T-helper 1 cell (primary cell): ENCODE results near the gene BEAN1.
"Not testable (repeated sequence)": the region's sequence is repeated elsewhere in the genome, so short reads cannot be mapped to it uniquely, and the experiment has no call there.

Experiments used
- DNase-seq, 5 donors: peaks; one replicate each; pipeline ENCODE4 v3.0.0-alpha.2; 2012 to 2020

Gene BEAN1

DNA sequence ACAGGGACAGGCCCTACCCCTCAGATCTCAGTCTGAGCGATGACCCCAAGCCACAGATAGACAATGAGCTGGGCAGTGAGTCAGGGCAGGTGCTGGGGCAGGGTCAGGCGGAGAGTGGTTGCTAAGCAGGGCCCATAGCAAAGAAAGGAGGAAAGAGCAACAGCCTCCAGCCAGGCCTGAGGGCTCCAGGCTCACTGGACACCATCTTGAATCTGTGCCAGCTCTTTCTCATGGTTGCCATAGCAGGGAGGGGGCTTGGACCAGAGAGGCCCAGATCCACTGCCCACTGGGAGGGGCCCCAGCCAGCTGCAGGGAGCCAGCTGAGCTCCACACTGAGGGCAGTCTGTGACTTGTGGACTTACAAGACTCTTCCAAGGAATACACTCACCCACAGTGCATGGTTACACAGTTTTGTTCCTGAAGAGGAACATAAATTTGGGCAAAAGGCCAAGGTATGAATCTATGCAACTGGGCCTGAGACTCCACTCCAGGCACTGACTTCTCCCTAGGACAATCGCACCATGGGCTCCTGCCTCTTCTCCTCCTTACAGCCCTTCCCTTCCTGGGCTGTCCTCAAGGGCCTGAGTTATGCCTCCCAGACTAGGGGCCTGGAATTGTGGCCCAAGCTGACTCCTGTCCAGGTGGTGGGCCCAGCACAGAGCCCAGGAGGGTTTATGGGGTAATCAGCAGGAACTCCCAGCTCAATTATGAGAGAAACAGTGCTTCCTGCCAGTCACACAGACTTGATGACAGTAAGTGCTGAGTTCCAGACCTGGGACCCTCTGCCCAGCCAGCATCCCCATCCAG lies 59.9 kb downstream of the BEAN1 start:
- DNase-seq, result no peak

- DNase-seq, result no peak
Measured at GRCh38 chr16:66487580-66488275, 60.6 kb downstream of the BEAN1 start.

DNA sequence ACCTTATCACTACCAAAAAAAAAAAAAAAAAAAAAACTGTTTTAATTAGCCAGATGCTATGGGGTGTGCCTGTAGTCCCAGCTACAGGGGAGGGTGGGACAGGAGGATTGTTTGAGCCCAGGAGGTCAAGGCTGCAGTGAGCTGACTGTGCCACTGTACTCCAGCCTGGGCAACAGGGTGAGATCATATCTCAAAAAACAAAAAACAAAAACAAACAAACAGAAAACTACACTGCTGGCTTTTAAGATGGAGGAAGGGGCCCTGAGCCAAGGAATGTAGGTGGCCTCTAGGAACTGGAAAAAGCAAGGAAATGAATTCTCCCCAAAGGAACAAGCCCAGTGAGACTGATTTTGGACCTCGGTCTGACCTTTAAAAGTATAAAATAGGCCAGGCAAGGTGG lies 61.4 kb downstream of the BEAN1 start:
- no peak for DNase-seq

- no peak for DNase-seq
Measured at GRCh38 chr16:66489385-66489784, 62.3 kb downstream of the BEAN1 start.

DNA sequence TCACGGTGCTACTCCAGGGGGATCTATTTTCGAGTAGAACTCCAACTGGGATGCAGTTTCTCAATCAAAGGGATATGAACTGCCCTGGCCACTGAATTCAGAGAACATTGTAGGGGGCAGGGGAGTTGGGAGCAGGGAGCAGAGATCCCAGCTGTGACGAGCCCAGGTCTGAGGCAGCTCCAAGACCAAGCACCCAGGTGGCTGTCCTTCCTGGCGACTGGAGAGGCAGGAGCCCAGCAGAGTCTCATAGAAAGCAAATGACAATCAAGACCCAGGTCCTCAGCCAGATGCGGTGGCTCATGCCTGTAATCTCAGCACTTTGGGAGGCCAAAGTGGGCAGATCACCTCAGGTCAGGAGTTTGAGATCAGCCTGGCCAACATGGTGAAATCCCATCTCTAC lies 62.7 kb downstream of the BEAN1 start:
- DNase-seq, result no peak

DNA sequence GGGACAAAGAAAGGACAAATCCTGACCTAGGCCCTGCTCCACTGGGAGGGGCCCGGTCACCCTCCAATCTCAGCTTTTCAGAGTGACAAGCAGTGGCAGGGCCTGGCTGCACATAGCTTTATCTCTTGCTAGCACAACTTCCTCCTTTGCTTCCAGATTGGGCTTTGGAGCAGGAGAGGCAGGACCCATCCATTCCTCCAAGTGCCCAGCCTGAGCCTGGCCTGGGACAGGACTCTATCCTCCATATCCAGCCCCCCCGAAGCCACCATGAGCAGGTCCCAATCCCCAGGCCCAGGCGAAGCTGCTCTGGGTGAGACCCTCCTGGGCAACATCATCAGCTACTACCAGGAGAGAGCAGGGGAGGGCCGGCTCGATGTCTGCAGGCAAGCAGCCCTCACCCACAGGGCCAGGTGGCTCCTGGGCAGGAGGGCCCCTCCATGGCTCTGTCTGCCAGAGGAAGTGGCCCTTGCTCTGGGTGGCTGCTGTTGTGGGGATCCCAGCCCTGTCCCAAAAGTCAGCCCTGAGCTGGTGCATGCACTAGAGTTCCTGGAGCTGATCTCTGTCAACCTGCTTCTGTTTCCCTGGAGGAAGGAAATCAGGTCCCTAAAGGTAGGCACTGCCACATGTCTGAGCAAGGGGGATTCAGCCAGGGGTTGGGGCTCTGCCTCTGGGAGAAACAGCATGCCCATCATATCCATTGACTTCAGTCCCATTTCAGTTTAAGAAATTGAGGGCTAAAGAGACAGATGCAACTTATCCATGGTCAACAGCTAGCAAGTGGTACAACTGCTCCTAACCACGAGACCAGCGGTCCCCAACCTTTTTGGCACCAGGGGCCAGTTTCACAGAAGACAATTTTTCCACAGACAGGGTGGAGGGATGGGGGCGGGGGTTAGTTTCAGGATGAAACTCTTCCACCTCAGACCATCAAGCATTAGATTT lies 64.0 kb downstream of the BEAN1 start:
- no peak for DNase-seq

- no peak for DNase-seq
Measured at GRCh38 chr16:66491716-66492064, 64.6 kb downstream of the BEAN1 start.

DNA sequence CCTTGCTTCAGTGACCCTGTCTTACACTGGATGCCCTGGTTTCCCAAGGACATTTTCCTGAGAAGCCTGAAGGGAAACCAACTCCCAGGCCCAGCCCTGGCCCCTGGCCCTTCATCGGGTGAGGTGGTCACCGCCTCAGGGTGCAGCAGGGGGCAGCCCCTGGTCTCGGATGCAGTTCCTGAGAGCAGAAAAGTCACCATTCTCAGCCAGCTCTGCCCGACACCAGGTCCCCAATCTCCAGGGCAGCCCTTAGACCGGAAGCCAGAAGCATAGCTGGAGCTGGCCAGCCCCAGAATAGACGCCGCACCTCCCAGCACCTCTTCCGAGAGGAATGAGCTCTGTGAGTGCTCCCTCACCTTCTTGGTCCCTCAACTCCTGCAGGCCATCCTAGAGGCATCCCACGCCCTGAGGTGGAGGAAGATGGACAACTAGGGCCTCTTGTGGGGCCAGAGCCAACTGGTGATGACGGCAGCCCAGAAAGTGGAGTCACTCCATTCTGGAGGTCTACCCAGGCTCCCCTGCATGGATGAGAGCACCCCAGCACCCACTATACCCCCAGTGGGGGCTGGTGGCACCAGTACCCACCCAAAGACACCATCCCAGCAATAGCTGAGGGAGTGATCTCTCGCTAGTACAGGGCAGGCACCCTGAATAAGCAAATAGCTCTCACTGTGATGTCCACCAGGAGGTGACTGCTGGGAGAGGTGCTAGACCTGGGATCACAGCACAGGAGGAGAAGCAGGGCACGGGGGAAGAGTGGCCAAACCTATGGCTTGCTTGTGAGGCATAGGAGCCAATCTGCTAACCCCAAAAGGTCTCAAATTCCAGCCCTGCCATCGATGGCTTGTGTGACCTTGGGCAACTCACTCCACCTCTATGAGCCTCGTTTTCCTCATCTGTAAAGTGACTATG lies 66.7 kb downstream of the BEAN1 start:
- no peak for DNase-seq

GRCh38 chr16:66494916-66495315 lies 67.8 kb downstream of the BEAN1 start:
- DNase-seq, result no peak

DNA sequence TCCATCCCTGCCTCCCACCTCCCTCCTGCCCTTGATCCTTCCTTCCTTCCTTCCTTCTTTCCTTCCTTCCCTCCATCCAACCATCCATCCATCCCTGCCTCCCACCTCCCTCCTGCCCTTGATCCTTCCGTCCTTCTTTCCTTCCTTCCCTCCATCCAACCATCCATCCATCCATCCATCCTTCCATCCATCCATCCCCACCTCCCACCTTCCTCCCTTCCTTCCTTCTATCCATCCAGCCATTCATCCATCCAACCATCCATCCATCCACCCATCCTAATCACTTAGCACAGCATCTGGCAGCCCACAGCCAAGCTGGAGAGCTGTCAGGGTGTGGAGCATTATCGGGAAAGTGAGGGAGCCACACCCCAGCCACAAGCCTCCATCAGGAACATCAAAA lies 68.3 kb downstream of the BEAN1 start:
- DNase-seq, result no peak

DNA sequence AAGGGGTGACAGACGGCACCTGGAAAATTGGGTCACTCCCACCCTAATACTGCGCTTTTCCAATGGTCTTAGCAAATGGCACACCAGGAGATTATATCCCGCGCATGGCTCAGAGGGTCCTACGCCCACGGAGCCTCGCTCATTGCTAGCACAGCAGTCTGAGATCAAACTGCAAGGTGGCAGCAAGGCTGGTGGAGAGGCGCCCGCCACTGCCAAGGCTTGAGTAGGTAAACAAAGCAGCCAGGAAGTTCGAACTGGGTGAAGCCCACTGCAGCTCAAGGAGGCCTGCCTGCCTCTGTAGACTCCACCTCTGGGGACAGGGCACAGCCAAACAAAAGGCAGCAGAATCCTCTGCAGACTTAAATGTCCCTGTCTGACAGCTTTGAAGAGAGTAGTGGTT lies 69.1 kb downstream of the BEAN1 start:
- not testable (repeated sequence) for DNase-seq

GRCh38 chr16:66497921-66498320 lies 70.8 kb downstream of the BEAN1 start:
- not testable (repeated sequence) for DNase-seq

DNA sequence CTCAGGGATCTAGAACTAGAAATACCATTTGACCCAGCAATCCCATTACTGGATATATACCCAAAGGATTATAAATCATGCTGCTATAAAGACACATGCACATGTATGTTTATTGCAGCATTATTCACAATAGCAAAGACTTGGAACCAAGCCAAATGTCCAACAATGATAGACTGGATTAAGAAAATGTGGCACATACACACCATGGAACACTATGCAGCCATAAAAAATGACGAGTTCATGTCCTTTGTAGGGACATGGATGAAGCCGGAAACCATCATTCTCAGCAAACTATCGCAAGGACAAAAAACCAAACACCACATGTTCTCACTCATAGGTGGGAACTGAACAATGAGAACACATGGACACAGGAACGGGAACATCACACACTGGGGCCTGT lies 74.5 kb downstream of the BEAN1 start:
- not testable (repeated sequence) for DNase-seq

DNA sequence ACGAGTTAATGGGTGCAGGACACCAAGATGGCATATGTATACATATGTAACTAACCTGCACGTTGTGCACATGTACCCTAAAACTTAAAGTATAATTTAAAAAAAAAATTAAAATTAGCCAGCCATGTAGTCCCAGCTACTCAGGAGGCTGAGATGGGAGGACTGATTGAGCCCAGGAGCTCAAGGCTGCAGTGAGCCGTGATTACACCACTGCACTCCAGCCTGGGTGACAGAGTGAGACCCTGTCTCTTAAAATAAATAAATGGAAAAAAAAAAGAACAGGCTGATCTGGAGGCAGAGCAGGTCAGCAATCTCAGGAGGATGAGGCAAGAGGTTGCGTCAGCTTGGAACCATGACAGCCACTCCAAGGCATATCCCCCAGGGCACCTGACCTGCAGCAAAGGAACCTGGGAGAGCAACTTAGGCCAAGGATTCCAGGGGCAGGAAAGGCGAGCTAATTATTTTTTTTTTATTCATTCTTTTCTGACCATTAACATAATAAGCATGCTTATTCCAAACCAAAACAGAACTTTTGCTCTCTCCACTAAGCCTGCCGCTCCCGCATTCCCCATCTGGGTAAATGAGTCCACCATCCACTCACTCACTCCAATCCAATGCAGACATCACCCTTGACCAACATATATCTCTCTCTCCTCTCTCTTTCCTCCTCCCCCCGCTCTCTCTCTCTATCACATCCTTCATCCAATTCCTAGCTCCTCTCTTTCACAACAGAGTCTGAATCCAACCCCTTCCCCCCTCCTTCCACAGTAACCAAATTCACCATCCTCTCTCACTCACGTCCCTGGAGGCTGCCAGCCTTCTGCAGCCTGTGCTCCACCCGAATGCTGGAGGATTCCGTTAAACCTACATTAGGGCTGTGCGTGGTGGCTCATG lies 75.2 kb downstream of the BEAN1 start:
- no peak for DNase-seq

- no peak for DNase-seq
Measured at GRCh38 chr16:66503030-66503429, 75.9 kb downstream of the BEAN1 start.

DNA sequence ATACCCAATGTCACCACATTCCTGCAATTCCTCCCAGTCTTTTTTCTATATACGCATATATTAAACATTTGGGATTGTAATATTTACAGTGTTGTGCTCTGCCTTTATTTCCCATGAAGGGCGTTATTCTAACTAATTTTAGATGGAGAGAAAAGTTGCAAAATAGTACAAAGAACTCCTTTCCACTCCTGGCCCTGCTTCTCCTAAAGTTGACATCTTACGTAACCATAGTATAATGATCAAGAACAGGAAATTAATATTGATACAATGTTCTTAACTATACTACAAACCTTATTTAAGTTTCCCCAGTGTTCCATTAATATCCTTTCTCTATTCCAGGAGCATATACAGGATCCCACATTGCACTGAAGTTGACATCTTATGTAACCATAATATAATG lies 76.5 kb downstream of the BEAN1 start:
- DNase-seq, result no peak

- DNase-seq, result no peak
Measured at GRCh38 chr16:66507731-66508239, 80.7 kb downstream of the BEAN1 start.

DNA sequence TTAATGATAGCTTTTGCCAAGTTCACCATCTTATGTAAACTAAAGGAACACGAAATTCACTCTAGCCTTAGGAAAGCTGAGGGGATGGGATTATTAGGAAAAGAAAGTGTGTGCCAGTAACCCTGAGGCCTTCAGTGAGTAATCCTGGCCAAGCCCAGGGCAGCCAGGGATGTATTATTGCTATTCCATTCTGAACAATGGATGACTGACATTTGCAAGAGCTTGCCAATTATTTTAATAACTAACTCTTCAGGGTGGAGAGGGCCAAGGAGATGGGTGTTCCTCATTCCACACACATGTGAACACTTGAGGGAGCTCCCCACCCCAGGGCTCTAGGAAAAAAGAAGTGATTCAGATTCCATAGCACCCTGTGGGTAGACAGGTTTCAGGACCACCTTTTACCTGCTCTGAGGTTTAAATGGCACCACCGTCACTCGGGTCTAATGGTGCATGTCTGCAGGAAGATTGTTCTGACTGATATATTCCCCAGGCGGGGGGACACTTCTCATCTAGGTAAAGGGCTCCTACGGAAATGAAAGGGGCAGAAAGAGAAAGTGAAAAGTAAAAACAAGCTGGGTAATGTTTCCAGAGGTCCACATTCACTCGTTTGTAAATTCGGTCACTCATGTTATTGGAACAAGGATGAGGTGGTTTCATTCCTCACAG lies 81.3 kb downstream of the BEAN1 start:
- DNase-seq, result no peak

DNA sequence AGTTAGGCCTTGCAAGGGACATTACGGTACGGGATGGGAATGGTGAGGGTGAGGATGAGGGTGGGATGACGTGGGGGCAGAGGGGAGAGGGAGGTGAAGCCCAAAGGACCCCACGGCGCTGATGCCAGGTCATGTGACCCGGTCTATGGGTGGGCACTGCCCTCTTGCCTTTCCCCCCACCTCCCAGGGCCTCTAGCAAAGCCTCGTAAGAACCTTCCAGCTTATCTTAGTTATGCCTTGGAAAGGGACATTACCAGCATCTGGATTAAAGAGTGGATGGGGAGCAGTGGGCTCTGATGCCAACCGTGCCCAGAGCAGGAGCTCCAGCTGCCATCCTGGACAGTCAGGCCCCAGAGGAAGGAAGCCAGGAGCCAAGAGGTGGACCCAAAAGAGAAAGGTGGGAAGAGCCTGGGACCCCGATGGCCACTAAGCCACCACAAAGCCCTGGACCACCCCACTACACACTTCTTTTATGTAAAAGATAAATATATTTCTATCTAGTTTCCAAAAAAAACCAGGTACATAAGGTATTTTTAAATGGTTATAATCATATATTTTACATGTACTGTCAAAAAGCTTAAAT lies 81.9 kb downstream of the BEAN1 start:
- no peak for DNase-seq

DNA sequence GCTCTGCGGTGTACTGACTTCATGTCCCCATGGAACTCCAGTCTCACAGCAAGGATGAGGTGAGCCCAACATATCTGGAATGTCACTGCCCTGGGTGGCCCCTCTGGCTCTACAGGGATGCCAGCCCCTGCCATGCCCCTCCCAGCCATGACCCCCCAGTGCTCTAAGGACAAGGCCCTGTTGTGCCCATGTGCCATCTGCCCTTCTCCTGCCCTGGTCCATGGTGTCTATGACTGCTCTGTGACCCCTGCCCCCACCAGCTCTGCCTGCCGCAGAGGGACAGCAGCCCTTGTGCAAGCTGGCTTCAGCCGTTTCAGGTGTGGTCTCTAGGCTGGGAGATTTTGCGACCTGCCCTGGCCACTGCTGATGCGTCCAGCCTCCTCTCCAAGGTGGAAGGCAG lies 82.5 kb downstream of the BEAN1 start:
- DNase-seq, result no peak
